HEK293 (cell line): ENCODE measurements around the gene SYNJ2.

Experiments
- BCL11B ChIP-seq: fragments of 450-650 bp; formaldehyde crosslinking; IDR thresholded peaks from 2 replicates; pipeline ENCODE4 v1.5.1; 2016; ENCODE audit warnings: low read depth, missing biosample characterization, missing genetic modification characterization
- FEZF1 ChIP-seq: fragments of 450-650 bp; formaldehyde crosslinking; IDR thresholded peaks from 2 replicates; pipeline ENCODE4 v1.5.1; 2016; ENCODE audit warnings: missing biosample characterization, missing genetic modification characterization
- GLI4 ChIP-seq: fragments of 450-650 bp; formaldehyde crosslinking; IDR thresholded peaks from 2 replicates; pipeline ENCODE4 v1.5.1; 2016; ENCODE audit warnings: missing biosample characterization, missing genetic modification characterization
- HOXC10 ChIP-seq: sonication (generic); formaldehyde crosslinking; IDR thresholded peaks from 2 replicates; pipeline ENCODE4 v1.8.1; 2023; ENCODE audit warnings: mild to moderate bottlenecking, missing genetic modification reagents
- IKZF3 ChIP-seq: fragments of 450-650 bp; IDR thresholded peaks from 2 replicates; pipeline ENCODE4 v1.5.0; 2018; ENCODE audit warnings: missing biosample characterization, mild to moderate bottlenecking, missing genetic modification characterization, moderate library complexity
- KLF7 ChIP-seq: fragments of 450-650 bp; formaldehyde crosslinking; IDR thresholded peaks from 2 replicates; pipeline ENCODE4 v1.5.1; 2016; ENCODE audit warnings: missing biosample characterization, missing genetic modification characterization, borderline replicate concordance
- KLF8 ChIP-seq: fragments of 450-650 bp; formaldehyde crosslinking; IDR thresholded peaks from 2 replicates; pipeline ENCODE4 v1.5.1; 2016; ENCODE audit warnings: missing biosample characterization, missing genetic modification characterization
- TCF7L2 ChIP-seq: IDR thresholded peaks from 2 replicates; pipeline ENCODE4 v1.6.1; 2011; ENCODE audit warnings: low read depth, mild to moderate bottlenecking, inconsistent platforms, low read length, moderate library complexity, borderline replicate concordance
- ZBTB21 ChIP-seq: fragments of 450-650 bp; formaldehyde crosslinking; IDR thresholded peaks from 2 replicates; pipeline ENCODE4 v1.5.1; 2017; ENCODE audit warnings: missing biosample characterization, missing genetic modification characterization
- ZBTB8A ChIP-seq: fragments of 450-650 bp; formaldehyde crosslinking; IDR thresholded peaks from 2 replicates; pipeline ENCODE4 v1.5.1; 2016; ENCODE audit warnings: missing biosample characterization, missing genetic modification characterization
- ZNF10 ChIP-seq: fragments of 450-650 bp; formaldehyde crosslinking; IDR thresholded peaks from 2 replicates; pipeline ENCODE4 v1.5.1; 2017; ENCODE audit warnings: missing biosample characterization, missing genetic modification characterization
- ZNF146 ChIP-seq: fragments of 450-650 bp; formaldehyde crosslinking; IDR thresholded peaks from 2 replicates; pipeline ENCODE4 v1.5.1; 2016; ENCODE audit warnings: missing biosample characterization, missing genetic modification characterization
- ZNF174 ChIP-seq: fragments of 450-650 bp; formaldehyde crosslinking; IDR thresholded peaks from 2 replicates; pipeline ENCODE4 v1.5.0; 2017; ENCODE audit warnings: missing biosample characterization, mild to moderate bottlenecking, missing genetic modification characterization
- ZNF202 ChIP-seq: fragments of 450-650 bp; formaldehyde crosslinking; IDR thresholded peaks from 2 replicates; pipeline ENCODE4 v1.5.1; 2016; ENCODE audit warnings: missing biosample characterization, missing genetic modification characterization, borderline replicate concordance
- ZNF214 ChIP-seq: fragments of 450-650 bp; formaldehyde crosslinking; IDR thresholded peaks from 2 replicates; pipeline ENCODE4 v1.5.1; 2017; ENCODE audit warnings: missing biosample characterization, mild to moderate bottlenecking, missing genetic modification characterization, borderline replicate concordance
- ZNF335 ChIP-seq: fragments of 450-650 bp; formaldehyde crosslinking; conservative IDR thresholded peaks from 2 replicates; pipeline ENCODE4 v1.5.1; 2016; ENCODE audit warnings: missing biosample characterization, missing genetic modification characterization
- ZNF416 ChIP-seq: fragments of 450-650 bp; formaldehyde crosslinking; IDR thresholded peaks from 2 replicates; pipeline ENCODE4 v1.5.1; 2016; ENCODE audit warnings: missing biosample characterization, missing genetic modification characterization
- ZNF449 ChIP-seq: fragments of 450-650 bp; formaldehyde crosslinking; IDR thresholded peaks from 2 replicates; pipeline ENCODE4 v1.5.1; 2017; ENCODE audit warnings: missing biosample characterization, mild to moderate bottlenecking, missing genetic modification characterization, moderate library complexity
- ZNF501 ChIP-seq: fragments of 450-650 bp; formaldehyde crosslinking; IDR thresholded peaks from 2 replicates; pipeline ENCODE4 v1.5.1; 2016; ENCODE audit warnings: missing biosample characterization, missing genetic modification characterization
- ZNF510 ChIP-seq: fragments of 450-650 bp; formaldehyde crosslinking; IDR thresholded peaks from 2 replicates; pipeline ENCODE4 v1.5.1; 2018; ENCODE audit warnings: mild to moderate bottlenecking, missing genetic modification characterization, missing biosample characterization; ENCODE audit not compliant: insufficient replicate concordance
- ZNF529 ChIP-seq: fragments of 450-650 bp; formaldehyde crosslinking; IDR thresholded peaks from 2 replicates; pipeline ENCODE4 v1.5.1; 2017; ENCODE audit warnings: missing genetic modification characterization, missing biosample characterization; ENCODE audit not compliant: insufficient replicate concordance
- ZNF660 ChIP-seq: fragments of 450-650 bp; IDR thresholded peaks from 2 replicates; pipeline ENCODE4 v1.5.1; 2018; ENCODE audit warnings: missing biosample characterization, mild to moderate bottlenecking, missing genetic modification characterization
- ZNF747 ChIP-seq: fragments of 450-650 bp; formaldehyde crosslinking; IDR thresholded peaks from 2 replicates; pipeline ENCODE4 v1.5.1; 2016; ENCODE audit warnings: missing biosample characterization, missing genetic modification characterization
- TF ChIP-seq, protein P1 (sequence below): fragments of 450-650 bp; formaldehyde crosslinking; IDR thresholded peaks from 2 replicates; pipeline ENCODE4 v1.5.1; 2016; ENCODE audit warnings: missing biosample characterization, missing genetic modification characterization
- TF ChIP-seq, protein P2 (sequence below): fragments of 450-650 bp; formaldehyde crosslinking; IDR thresholded peaks from 2 replicates; pipeline ENCODE4 v1.5.1; 2016; ENCODE audit warnings: missing biosample characterization, missing genetic modification characterization
- TF ChIP-seq, protein P3 (sequence below): sonication (generic); formaldehyde crosslinking; IDR thresholded peaks from 2 replicates; pipeline ENCODE4 v1.8.1; 2022; ENCODE audit warnings: mild to moderate bottlenecking, moderate library complexity, missing genetic modification reagents
- TF ChIP-seq, protein P4 (sequence below): fragments of 450-650 bp; formaldehyde crosslinking; conservative IDR thresholded peaks from 2 replicates; pipeline ENCODE4 v1.5.1; 2016; ENCODE audit warnings: low read depth, missing biosample characterization, missing genetic modification characterization
- TF ChIP-seq, protein P5 (sequence below): fragments of 450-650 bp; formaldehyde crosslinking; IDR thresholded peaks from 2 replicates; pipeline ENCODE4 v1.5.1; 2016; ENCODE audit warnings: missing biosample characterization, missing genetic modification characterization

The SYNJ2 gene

GRCh38 chr6:158031381-158032353, 50.0 kb downstream of the SYNJ2 start (continued):
- TF ChIP-seq ZNF510 (tag by site-specific recombination) (no peak), KLF8 (no peak), ZNF202 (no peak), BCL11B (tag by site-specific recombination) (peak; percentile 28; the same call in 1 of the 2 replicates), ZNF214 (tag by site-specific recombination) (no peak), ZBTB21 (tag by site-specific recombination) (no peak), FEZF1 (peak; percentile 94), ZNF416 (tag by site-specific recombination) (no peak), GLI4 (tag by site-specific recombination) (no peak), HOXC10 (CRISPR knock-in tag) (no peak), ZBTB8A (tag by site-specific recombination) (0 out of 2 replicates have a peak, but pooled peaks have one; percentile 19), ZNF449 (no peak), ZNF174 (tag by site-specific recombination) (no peak), ZNF146 (tag by site-specific recombination) (no peak), ZNF10 (tag by site-specific recombination) (no peak), ZNF660 (peak; percentile 82), ZNF529 (tag by site-specific recombination) (no peak), ZNF501 (tag by site-specific recombination) (no peak), ZNF747 (tag by site-specific recombination) (no peak), TCF7L2 (no peak), IKZF3 (peak; percentile 46), ZNF335 (tag by site-specific recombination) (no peak), KLF7 (tag by site-specific recombination) (no peak)
- TF ChIP-seq, protein P1, sequence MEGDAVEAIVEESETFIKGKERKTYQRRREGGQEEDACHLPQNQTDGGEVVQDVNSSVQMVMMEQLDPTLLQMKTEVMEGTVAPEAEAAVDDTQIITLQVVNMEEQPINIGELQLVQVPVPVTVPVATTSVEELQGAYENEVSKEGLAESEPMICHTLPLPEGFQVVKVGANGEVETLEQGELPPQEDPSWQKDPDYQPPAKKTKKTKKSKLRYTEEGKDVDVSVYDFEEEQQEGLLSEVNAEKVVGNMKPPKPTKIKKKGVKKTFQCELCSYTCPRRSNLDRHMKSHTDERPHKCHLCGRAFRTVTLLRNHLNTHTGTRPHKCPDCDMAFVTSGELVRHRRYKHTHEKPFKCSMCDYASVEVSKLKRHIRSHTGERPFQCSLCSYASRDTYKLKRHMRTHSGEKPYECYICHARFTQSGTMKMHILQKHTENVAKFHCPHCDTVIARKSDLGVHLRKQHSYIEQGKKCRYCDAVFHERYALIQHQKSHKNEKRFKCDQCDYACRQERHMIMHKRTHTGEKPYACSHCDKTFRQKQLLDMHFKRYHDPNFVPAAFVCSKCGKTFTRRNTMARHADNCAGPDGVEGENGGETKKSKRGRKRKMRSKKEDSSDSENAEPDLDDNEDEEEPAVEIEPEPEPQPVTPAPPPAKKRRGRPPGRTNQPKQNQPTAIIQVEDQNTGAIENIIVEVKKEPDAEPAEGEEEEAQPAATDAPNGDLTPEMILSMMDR, result no peak
- TF ChIP-seq, protein P2, sequence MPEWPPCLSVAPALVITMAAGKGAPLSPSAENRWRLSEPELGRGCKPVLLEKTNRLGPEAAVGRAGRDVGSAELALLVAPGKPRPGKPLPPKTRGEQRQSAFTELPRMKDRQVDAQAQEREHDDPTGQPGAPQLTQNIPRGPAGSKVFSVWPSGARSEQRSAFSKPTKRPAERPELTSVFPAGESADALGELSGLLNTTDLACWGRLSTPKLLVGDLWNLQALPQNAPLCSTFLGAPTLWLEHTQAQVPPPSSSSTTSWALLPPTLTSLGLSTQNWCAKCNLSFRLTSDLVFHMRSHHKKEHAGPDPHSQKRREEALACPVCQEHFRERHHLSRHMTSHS (tag by site-specific recombination), result no peak
- TF ChIP-seq, protein P3, sequence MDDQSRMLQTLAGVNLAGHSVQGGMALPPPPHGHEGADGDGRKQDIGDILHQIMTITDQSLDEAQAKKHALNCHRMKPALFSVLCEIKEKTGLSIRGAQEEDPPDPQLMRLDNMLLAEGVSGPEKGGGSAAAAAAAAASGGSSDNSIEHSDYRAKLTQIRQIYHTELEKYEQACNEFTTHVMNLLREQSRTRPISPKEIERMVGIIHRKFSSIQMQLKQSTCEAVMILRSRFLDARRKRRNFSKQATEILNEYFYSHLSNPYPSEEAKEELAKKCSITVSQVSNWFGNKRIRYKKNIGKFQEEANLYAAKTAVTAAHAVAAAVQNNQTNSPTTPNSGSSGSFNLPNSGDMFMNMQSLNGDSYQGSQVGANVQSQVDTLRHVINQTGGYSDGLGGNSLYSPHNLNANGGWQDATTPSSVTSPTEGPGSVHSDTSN (CRISPR knock-in tag), result no peak
- TF ChIP-seq, protein P4, sequence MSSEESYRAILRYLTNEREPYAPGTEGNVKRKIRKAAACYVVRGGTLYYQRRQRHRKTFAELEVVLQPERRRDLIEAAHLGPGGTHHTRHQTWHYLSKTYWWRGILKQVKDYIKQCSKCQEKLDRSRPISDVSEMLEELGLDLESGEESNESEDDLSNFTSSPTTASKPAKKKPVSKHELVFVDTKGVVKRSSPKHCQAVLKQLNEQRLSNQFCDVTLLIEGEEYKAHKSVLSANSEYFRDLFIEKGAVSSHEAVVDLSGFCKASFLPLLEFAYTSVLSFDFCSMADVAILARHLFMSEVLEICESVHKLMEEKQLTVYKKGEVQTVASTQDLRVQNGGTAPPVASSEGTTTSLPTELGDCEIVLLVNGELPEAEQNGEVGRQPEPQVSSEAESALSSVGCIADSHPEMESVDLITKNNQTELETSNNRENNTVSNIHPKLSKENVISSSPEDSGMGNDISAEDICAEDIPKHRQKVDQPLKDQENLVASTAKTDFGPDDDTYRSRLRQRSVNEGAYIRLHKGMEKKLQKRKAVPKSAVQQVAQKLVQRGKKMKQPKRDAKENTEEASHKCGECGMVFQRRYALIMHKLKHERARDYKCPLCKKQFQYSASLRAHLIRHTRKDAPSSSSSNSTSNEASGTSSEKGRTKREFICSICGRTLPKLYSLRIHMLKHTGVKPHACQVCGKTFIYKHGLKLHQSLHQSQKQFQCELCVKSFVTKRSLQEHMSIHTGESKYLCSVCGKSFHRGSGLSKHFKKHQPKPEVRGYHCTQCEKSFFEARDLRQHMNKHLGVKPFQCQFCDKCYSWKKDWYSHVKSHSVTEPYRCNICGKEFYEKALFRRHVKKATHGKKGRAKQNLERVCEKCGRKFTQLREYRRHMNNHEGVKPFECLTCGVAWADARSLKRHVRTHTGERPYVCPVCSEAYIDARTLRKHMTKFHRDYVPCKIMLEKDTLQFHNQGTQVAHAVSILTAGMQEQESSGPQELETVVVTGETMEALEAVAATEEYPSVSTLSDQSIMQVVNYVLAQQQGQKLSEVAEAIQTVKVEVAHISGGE (tag by site-specific recombination), result no peak
- TF ChIP-seq, protein P5, sequence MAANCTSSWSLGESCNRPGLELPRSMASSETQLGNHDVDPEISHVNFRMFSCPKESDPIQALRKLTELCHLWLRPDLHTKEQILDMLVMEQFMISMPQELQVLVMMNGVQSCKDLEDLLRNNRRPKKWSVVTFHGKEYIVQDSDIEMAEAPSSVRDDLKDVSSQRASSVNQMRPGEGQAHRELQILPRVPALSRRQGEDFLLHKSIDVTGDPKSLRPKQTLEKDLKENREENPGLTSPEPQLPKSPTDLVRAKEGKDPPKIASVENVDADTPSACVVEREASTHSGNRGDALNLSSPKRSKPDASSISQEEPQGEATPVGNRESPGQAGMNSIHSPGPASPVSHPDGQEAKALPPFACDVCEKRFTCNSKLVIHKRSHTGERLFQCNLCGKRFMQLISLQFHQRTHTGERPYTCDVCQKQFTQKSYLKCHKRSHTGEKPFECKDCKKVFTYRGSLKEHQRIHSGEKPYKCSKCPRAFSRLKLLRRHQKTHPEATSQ (tag by site-specific recombination), result no peak
